GM12865 (cell line): ENCODE measurements around the gene KRTAP9-3.
"Not testable (repeated sequence)": the region's sequence is repeated elsewhere in the genome, so short reads cannot be mapped to it uniquely, and the experiment has no call there.

Experiments used
- DNase-seq: peaks from one replicate; pipeline ENCODE4 v3.0.0; 2010; ENCODE audit warnings: low read depth
- H3K4me3 ChIP-seq: 2 replicates; pipeline ENCODE4 v1.5.1; 2011; ENCODE audit warnings: mild to moderate bottlenecking, low read depth, low read length, control low read depth
- TF ChIP-seq, protein P1 (sequence below): IDR thresholded peaks from 2 replicates; pipeline ENCODE4 v1.5.1; 2011; ENCODE audit warnings: low read length, control low read depth, low read depth, inconsistent platforms; ENCODE audit not compliant: insufficient read depth; ENCODE audit errors: missing control alignments

The KRTAP9-3 gene

DNA sequence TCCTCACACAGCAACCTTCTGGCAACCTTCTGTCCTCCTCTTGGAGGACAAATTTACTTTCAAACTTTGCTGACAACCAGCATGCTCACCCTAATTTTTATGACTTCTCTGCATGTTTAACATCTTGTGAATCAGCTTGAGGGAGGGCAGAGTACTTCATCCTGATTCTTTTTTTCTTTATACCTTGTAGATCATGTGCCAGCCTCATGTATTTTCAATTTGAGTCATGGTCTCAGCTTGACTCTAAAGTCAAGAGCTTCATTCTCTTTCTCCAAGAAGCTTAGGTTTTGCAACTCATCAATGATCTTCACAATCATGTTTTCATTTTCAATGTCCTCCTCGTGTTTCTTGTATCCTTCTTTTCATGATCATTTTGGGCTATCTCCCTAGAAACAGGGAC lies 39.6 kb downstream of the KRTAP9-3 start:
- DNase-seq: no peak
- no peak overlapping the region for H3K4me3 ChIP-seq

DNA sequence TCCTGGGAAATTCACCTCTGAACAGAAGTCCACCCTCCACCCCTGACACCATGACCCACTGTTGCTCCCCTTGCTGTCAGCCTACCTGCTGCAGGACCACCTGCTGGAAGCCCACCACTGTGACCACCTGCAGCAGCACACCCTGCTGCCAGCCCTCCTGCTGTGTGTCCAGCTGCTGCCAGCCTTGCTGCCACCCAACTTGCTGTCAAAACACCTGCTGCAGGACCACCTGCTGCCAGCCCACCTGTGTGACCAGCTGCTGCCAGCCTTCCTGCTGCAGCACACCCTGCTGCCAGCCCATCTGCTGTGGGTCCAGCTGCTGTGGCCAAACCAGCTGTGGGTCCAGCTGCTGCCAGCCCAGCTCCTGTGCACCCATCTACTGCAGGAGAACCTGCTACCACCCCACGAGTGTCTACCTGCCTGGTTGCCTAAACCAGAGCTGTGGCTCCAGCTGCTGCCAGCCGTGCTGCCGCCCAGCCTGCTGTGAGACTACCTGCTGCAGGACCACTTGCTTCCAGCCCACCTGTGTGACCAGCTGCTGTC lies 43.5 kb downstream of the KRTAP9-3 start, which contains the start of gene KRTAP9-7:
Gene KRTAP9-7, plus strand, starts transcription at position 51 of the 543 bp plus-strand sequence. Its CDS starts 0 bp downstream, at position 51.
- not testable (repeated sequence) for H3K4me3 ChIP-seq, DNase-seq

More for the DNA sequence above, 39.6 kb downstream of the KRTAP9-3 start:
- TF ChIP-seq, protein P1, sequence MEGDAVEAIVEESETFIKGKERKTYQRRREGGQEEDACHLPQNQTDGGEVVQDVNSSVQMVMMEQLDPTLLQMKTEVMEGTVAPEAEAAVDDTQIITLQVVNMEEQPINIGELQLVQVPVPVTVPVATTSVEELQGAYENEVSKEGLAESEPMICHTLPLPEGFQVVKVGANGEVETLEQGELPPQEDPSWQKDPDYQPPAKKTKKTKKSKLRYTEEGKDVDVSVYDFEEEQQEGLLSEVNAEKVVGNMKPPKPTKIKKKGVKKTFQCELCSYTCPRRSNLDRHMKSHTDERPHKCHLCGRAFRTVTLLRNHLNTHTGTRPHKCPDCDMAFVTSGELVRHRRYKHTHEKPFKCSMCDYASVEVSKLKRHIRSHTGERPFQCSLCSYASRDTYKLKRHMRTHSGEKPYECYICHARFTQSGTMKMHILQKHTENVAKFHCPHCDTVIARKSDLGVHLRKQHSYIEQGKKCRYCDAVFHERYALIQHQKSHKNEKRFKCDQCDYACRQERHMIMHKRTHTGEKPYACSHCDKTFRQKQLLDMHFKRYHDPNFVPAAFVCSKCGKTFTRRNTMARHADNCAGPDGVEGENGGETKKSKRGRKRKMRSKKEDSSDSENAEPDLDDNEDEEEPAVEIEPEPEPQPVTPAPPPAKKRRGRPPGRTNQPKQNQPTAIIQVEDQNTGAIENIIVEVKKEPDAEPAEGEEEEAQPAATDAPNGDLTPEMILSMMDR: no peak

DNA sequence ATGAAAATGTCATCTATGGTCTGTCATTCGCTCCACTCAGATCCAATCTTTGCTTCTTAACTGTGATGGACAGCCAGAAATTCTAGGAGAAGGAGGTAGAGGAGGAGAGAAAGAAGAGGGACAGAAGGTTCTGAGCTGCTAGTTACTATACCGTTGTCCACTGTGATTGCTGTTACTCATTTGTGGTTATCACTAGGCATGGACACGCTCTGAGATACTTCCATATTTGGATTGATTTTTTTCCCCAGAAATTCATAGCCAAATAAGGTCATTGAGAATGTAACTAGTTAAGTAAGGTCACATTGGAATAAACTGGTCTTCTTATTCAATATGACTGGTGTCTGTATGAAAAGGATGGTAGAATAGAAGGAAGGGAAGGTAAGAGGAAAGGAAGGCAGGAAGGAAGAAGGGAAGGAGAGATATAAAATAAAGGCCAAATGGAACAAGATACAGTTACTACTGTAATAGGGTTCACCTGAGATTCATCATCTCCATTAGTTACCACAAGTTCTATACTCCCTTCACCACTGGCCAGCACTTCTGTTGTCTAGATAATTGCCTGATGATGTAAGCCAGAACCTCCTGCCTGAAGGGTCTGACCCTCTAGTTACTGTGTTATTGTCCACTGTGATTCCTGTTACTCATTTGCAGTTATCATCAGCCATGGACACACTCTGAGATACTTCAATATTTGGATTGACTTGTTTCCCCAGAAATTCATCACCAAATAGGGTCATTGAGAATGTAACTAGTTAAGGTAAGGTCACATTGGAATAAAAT lies 46.1 kb downstream of the KRTAP9-3 start:
- DNase-seq: no peak
- TF ChIP-seq, protein P1: no peak
- no peak overlapping the region for H3K4me3 ChIP-seq
